Gastroesophageal sphincter (tissue), 3 donors: ENCODE measurements around the gene NEK1.

Experiments used
- EP300 ChIP-seq: sonication (generic); formaldehyde crosslinking; IDR thresholded peaks from one replicate; pipeline ENCODE4 v1.6.1; 2017; ENCODE audit warnings: antibody characterized with exemption, mild to moderate bottlenecking
- POLR2A ChIP-seq, 2 donors: fragments of 450-650 bp; IDR thresholded peaks; one replicate each; pipeline ENCODE4 v1.6.1; 2017; ENCODE audit warnings: antibody characterized with exemption in 2 of 2, mild to moderate bottlenecking in 2 of 2, moderate library complexity in 1 of 2
- POLR2AphosphoS5 ChIP-seq: sonication (generic); formaldehyde crosslinking; IDR thresholded peaks from one replicate; pipeline ENCODE4 v1.6.1; 2017; ENCODE audit warnings: antibody characterized with exemption
- TF ChIP-seq, protein P1 (sequence below), 4 experiments: fragments of 200-600 bp in 2 of 4; fragments of 450-650 bp in 2 of 4; sonication (generic) in 1 of 4; IDR thresholded peaks; one replicate each; pipeline ENCODE4 v1.5.1; 2017 to 2019; ENCODE audit warnings: antibody characterized with exemption in 4 of 4, mild to moderate bottlenecking in 2 of 4, moderate library complexity in 2 of 4

DNA sequence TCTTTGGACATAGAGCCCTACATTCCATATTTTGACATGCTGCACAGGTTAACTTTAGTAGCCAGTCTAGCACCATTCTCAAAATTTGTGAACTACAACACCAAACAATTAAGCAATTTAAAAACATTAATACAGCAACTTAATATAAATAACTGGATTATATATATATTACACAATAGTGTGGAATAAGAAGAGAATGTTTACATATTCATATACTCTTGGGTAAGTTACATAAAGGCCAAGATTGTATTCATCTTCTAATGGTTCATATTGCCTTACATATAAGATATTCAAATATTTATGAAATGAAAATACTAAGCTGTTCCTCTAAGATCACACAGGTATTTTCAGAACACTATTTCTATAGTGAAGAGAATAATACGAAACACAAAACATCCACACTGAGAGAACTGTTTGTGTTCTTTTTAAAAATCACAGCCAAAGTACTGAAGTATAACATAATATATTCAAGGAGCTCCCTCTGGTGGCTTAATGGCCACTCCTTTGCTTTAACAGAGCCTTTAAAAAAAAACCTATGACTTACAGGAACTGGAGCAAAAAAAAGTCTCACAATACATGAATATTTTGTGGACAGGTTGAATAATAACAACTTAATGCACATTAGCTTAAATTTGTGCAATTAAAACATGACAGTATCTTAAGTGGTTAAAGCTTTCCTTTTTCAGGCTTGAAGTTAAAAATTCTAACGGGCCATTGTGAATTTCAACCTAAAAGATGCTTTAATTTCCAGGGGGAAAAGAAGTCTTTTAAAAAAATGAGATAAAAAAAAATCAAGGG is 46.2 kb downstream of the NEK1 start:
- TF ChIP-seq, protein P1, sequence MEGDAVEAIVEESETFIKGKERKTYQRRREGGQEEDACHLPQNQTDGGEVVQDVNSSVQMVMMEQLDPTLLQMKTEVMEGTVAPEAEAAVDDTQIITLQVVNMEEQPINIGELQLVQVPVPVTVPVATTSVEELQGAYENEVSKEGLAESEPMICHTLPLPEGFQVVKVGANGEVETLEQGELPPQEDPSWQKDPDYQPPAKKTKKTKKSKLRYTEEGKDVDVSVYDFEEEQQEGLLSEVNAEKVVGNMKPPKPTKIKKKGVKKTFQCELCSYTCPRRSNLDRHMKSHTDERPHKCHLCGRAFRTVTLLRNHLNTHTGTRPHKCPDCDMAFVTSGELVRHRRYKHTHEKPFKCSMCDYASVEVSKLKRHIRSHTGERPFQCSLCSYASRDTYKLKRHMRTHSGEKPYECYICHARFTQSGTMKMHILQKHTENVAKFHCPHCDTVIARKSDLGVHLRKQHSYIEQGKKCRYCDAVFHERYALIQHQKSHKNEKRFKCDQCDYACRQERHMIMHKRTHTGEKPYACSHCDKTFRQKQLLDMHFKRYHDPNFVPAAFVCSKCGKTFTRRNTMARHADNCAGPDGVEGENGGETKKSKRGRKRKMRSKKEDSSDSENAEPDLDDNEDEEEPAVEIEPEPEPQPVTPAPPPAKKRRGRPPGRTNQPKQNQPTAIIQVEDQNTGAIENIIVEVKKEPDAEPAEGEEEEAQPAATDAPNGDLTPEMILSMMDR (IDR thresholded peaks at IDR 0.05), result peak in 3 of 4 experiments; percentile 38 to 66 (median 51)
- TF ChIP-seq POLR2A (IDR thresholded peaks at IDR 0.05) (no peak), POLR2AphosphoS5 (no peak), EP300 (no peak)
